SK-N-SH (cell line): ENCODE results near the gene SMAD2. TPM values are rescaled to one million over a fixed set of nuclear protein-coding genes. Genes with fewer than 3 reads are reported as not detected.

Experiments used
- CTCF ChIA-PET: fragments of 300-600, 350-600 bp; formaldehyde crosslinking; extraction: SDS; loops from one replicate; lab custom pipeline; 2021; lab: Yijun Ruan, JAX
- POLR2A ChIA-PET: fragments of 350-600 bp; sonication (Branson Sonifier 250); formaldehyde crosslinking; extraction: SDS; loops from one replicate; lab custom pipeline; 2020; ENCODE audit warnings: antibody characterized with exemption, inconsistent platforms; lab: Yijun Ruan, JAX
- DNase-seq: peaks from one replicate; pipeline ENCODE4 v3.0.0; 2012
- H2AFZ ChIP-seq: fragments of 200-600 bp; sonication (generic); 2 replicates; pipeline ENCODE4 v1.8.1; 2016; ENCODE audit warnings: antibody characterized with exemption, mild to moderate bottlenecking, low read depth
- H3F3A ChIP-seq: fragments of 200-600 bp; sonication (generic); replicated peaks from 2 replicates; pipeline ENCODE3; 2016; ENCODE audit warnings: antibody characterized with exemption, mild to moderate bottlenecking; ENCODE audit not compliant: insufficient read depth
- H3K27ac ChIP-seq, 2 experiments: fragments of 200-500 bp in 1 of 2; fragments of 200-600 bp in 1 of 2; sonication (Bioruptor generic) in 1 of 2; sonication (generic), shearing (Covaris generic) in 1 of 2; 2 replicates each; pipeline versions ENCODE4 v1.5.1 to v1.6.1; 2014 to 2016; ENCODE audit warnings: low read depth in 2 of 2, inconsistent platforms in 1 of 2, low read length in 1 of 2, mild to moderate bottlenecking in 1 of 2, mixed read lengths in 1 of 2
- H3K27me3 ChIP-seq: fragments of 200-600 bp; sonication (generic), shearing (Covaris generic); 2 replicates; pipeline ENCODE4 v1.6.1; 2016; ENCODE audit warnings: mixed run types; ENCODE audit not compliant: insufficient read depth
- H3K36me3 ChIP-seq, 2 experiments: fragments of 200-500 bp in 1 of 2; fragments of 200-600 bp in 1 of 2; sonication (Bioruptor generic) in 1 of 2; sonication (generic) in 1 of 2; replicated peaks in 1 of 2; 2 replicates each; pipeline versions ENCODE3 to v1.5.1; 2014 to 2016; ENCODE audit warnings: low read length in 1 of 2, mild to moderate bottlenecking in 1 of 2; ENCODE audit not compliant: insufficient read depth in 2 of 2, control insufficient read depth in 1 of 2
- H3K4me1 ChIP-seq, 2 experiments: fragments of 200-500 bp in 1 of 2; fragments of 200-600 bp in 1 of 2; sonication (Bioruptor generic) in 1 of 2; sonication (generic), shearing (Covaris generic) in 1 of 2; 2 replicates each; pipeline versions ENCODE4 v1.5.1 to v1.6.1; 2014 to 2016; ENCODE audit warnings: low read depth in 1 of 2, low read length in 1 of 2, mixed run types in 1 of 2; ENCODE audit not compliant: insufficient read depth in 2 of 2, control insufficient read depth in 1 of 2
- H3K4me2 ChIP-seq: fragments of 200-600 bp; sonication (generic), shearing (Covaris generic); 2 replicates; pipeline ENCODE4 v1.6.1; 2017; ENCODE audit warnings: mixed run types
- H3K4me3 ChIP-seq, 2 experiments: fragments of 200-500 bp in 1 of 2; fragments of 200-600 bp in 1 of 2; sonication (Bioruptor generic) in 1 of 2; sonication (generic), shearing (Covaris generic) in 1 of 2; 2 replicates each; pipeline versions ENCODE4 v1.5.1 to v1.8.1; 2014 to 2016; ENCODE audit warnings: low read depth in 2 of 2, inconsistent platforms in 1 of 2, low read length in 1 of 2, mild to moderate bottlenecking in 1 of 2, mixed read lengths in 1 of 2, moderate library complexity in 1 of 2
- H3K79me2 ChIP-seq: fragments of 200-600 bp; sonication (generic); 2 replicates; pipeline ENCODE4 v1.8.1; 2017; ENCODE audit warnings: mild to moderate bottlenecking; ENCODE audit not compliant: insufficient read depth
- H3K9ac ChIP-seq: fragments of 200-600 bp; sonication (generic); 2 replicates; pipeline ENCODE4 v1.6.1; 2017; ENCODE audit warnings: mixed run types
- H3K9me2 ChIP-seq: fragments of 200-600 bp; sonication (generic); 2 replicates; pipeline ENCODE4 v1.6.1; 2017; ENCODE audit warnings: mixed run types
- H3K9me3 ChIP-seq: fragments of 200-600 bp; sonication (generic); 2 replicates; pipeline ENCODE4 v1.6.1; 2017; ENCODE audit warnings: mixed run types, mild to moderate bottlenecking, moderate library complexity
- H4K20me1 ChIP-seq: fragments of 200-600 bp; sonication (generic); 2 replicates; pipeline ENCODE4 v1.6.1; 2017; ENCODE audit warnings: mild to moderate bottlenecking, mixed run types; ENCODE audit not compliant: insufficient read depth
- ELF1 ChIP-seq: IDR thresholded peaks from 2 replicates; pipeline ENCODE4 v1.4.0; 2012
- FOXJ3 ChIP-seq: sonication (generic); formaldehyde crosslinking; IDR thresholded peaks from 2 replicates; pipeline ENCODE4 v1.5.1; 2020; ENCODE audit warnings: mild to moderate bottlenecking, missing genetic modification reagents
- FOXM1 ChIP-seq: IDR thresholded peaks from 2 replicates; pipeline ENCODE4 v1.4.0; 2012; ENCODE audit warnings: low read depth, mild to moderate bottlenecking
- GABPA ChIP-seq: IDR thresholded peaks from 2 replicates; pipeline ENCODE4 v1.4.0; 2012; ENCODE audit warnings: low read depth, mild to moderate bottlenecking
- GATA2 ChIP-seq: sonication (generic); formaldehyde crosslinking; IDR thresholded peaks from 2 replicates; pipeline ENCODE4 v1.5.0; 2020; ENCODE audit warnings: mild to moderate bottlenecking, missing genetic modification reagents
- IRF3 ChIP-seq: fragments of 150-350 bp; IDR thresholded peaks from 2 replicates; pipeline ENCODE4 v1.6.1; 2016; ENCODE audit warnings: mild to moderate bottlenecking, low read depth, low read length
- NRF1 ChIP-seq: IDR thresholded peaks from 2 replicates; pipeline ENCODE4 v1.6.1; 2012; ENCODE audit warnings: low read depth, mild to moderate bottlenecking, low read length
- PBX3 ChIP-seq: IDR thresholded peaks from 2 replicates; pipeline ENCODE4; 2012
- POLR2AphosphoS5 ChIP-seq: IDR thresholded peaks from 2 replicates; pipeline ENCODE4 v1.6.1; 2012; ENCODE audit warnings: low read depth, low read length
- YY1 ChIP-seq: IDR thresholded peaks from 2 replicates; pipeline ENCODE4 v1.4.0; 2012; ENCODE audit warnings: low read depth, mild to moderate bottlenecking
- WGBS: methylation state at CpG from one replicate; pipeline ENCODE4 v1.1.6; 2017; ENCODE audit warnings: low lambda C conversion rate; 5-methylcytosine and 5-hydroxymethylcytosine counted together
- polyA plus RNA-seq, 3 experiments: library from polyadenylated mRNA; depleted of rRNA; stranded (reverse); fragments of >200 nt; gene quantifications; 2 replicates each; pipeline ENCODE4 v1.2.3, GENCODE V29; 2012
- TF ChIP-seq, protein P1 (sequence below): fragments of 200-600 bp; sonication (generic); IDR thresholded peaks from 2 replicates; pipeline ENCODE4 v1.6.1; 2017; ENCODE audit warnings: antibody characterized with exemption, mild to moderate bottlenecking, moderate library complexity

Gene SMAD2
- polyA plus RNA-seq, 1 of the 3 experiments (the other 2 are of a cell fraction) = 36.3 TPM

GRCh38 chr18:47978603-47979002 lies 48.1 kb upstream of the SMAD2 start:
- no peaks in the 10 kb centered on the region for H3K79me2 ChIP-seq
- peaks cover 0 to 8% of the 10 kb centered on the region in 2 experiments; a peak in 1 of 4 replicates for H3K4me1 ChIP-seq
- H3K27me3 ChIP-seq = no peaks in the 10 kb centered on the region; the same call in 1 of the 2 replicates
- H3K9me3 ChIP-seq = no peaks in the 10 kb centered on the region
- no peak overlapping the region for H2AFZ ChIP-seq
- no peak overlapping the region for H3K9ac ChIP-seq
- no peak overlapping the region for H3K4me3 ChIP-seq
- no peak overlapping the region for H3K4me2 ChIP-seq
- no peaks in the 10 kb centered on the region for H3F3A ChIP-seq
- DNase-seq = no peak
- no peaks in the 10 kb centered on the region for H3K36me3 ChIP-seq
- no peaks in the 10 kb centered on the region for H3K9me2 ChIP-seq
- POLR2A ChIA-PET = no interaction called here
- no peak for TF ChIP-seq FOXJ3
- TF ChIP-seq, protein P1, sequence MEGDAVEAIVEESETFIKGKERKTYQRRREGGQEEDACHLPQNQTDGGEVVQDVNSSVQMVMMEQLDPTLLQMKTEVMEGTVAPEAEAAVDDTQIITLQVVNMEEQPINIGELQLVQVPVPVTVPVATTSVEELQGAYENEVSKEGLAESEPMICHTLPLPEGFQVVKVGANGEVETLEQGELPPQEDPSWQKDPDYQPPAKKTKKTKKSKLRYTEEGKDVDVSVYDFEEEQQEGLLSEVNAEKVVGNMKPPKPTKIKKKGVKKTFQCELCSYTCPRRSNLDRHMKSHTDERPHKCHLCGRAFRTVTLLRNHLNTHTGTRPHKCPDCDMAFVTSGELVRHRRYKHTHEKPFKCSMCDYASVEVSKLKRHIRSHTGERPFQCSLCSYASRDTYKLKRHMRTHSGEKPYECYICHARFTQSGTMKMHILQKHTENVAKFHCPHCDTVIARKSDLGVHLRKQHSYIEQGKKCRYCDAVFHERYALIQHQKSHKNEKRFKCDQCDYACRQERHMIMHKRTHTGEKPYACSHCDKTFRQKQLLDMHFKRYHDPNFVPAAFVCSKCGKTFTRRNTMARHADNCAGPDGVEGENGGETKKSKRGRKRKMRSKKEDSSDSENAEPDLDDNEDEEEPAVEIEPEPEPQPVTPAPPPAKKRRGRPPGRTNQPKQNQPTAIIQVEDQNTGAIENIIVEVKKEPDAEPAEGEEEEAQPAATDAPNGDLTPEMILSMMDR = no peak
- TF ChIP-seq NRF1 = no peak
- TF ChIP-seq POLR2AphosphoS5 = no peak
- TF ChIP-seq IRF3 = no peak
- TF ChIP-seq GABPA = no peak
- WGBS = 60% methylated on average over 1 of the region's 1 CpG
- no peaks in the 10 kb centered on the region for H4K20me1 ChIP-seq
- CTCF ChIA-PET = no interaction called here
- no peak overlapping the region for H3K27ac ChIP-seq

DNA sequence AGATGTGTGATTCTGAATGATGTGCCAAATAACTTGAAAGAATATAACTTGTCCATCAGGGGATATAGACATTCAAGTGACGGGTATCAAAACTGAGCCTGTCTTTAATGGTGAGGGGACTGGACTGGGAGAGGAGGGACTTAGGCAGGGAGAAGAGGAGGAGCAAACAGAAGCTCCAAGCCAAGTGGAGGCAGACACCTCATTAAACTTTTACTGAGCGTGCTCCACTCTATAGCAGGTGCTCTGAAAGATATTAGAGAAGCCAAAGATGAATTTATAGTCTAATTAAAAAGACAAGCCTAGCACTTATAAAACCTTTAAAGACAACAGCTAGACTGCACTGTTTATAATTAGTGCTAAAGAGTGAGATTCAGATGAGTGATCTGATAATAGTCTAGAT lies 47.7 kb upstream of the SMAD2 start:
- no peak overlapping the region for H2AFZ ChIP-seq
- H3K9ac ChIP-seq = no peak overlapping the region
- no peak overlapping the region for H3K4me2 ChIP-seq
- peaks cover 0 to 4% of the 10 kb centered on the region in 2 experiments; a peak in 1 of 4 replicates for H3K4me1 ChIP-seq
- no peak overlapping the region for H3K4me3 ChIP-seq
- H3K79me2 ChIP-seq = no peaks in the 10 kb centered on the region
- POLR2A ChIA-PET = no interaction called here
- no peak for TF ChIP-seq POLR2AphosphoS5
- H3K27me3 ChIP-seq = no peaks in the 10 kb centered on the region; the same call in 1 of the 2 replicates
- no peaks in the 10 kb centered on the region for H4K20me1 ChIP-seq
- no peaks in the 10 kb centered on the region for H3F3A ChIP-seq
- no peak overlapping the region for H3K27ac ChIP-seq
- no peak for DNase-seq
- CTCF ChIA-PET = no interaction called here
- no peaks in the 10 kb centered on the region for H3K36me3 ChIP-seq
- H3K9me2 ChIP-seq = no peaks in the 10 kb centered on the region
- 88% methylated on average over 2 of the region's 2 CpGs for WGBS
- no peaks in the 10 kb centered on the region for H3K9me3 ChIP-seq

DNA sequence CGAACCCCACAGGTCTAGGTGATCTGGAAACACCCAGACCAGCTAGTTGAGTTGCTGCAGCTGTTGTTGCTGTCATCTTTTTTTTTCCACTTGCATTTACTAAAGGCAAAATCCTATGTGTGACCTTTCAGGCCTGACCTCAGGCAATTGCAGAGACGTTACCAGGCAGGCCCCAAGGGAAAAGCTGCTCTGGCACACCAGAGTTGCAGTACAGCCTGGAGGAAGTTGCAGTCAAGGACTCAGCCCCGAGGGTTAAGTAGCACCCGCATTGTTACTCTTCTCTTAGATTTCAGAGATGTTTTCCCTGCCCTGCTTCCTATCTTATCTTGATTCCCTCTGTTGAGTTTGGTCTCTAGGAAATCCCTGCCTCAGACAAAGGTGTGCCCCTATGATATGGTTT lies 45.2 kb upstream of the SMAD2 start:
- CTCF ChIA-PET = no interaction called here
- H3K4me2 ChIP-seq = no peak overlapping the region
- no peaks in the 10 kb centered on the region for H3K9me3 ChIP-seq
- H3K79me2 ChIP-seq = no peaks in the 10 kb centered on the region
- peaks cover 0 to 4% of the 10 kb centered on the region in 2 experiments; a peak in 1 of 4 replicates for H3K4me1 ChIP-seq
- H3K27ac ChIP-seq = no peak overlapping the region
- TF ChIP-seq FOXM1 = no peak
- TF ChIP-seq YY1 = no peak
- no peak for TF ChIP-seq PBX3
- TF ChIP-seq ELF1 = no peak
- TF ChIP-seq GATA2 = no peak
- TF ChIP-seq, all 33 proteins: peak for 0
- H3K27me3 ChIP-seq = no peaks in the 10 kb centered on the region; the same call in 1 of the 2 replicates
- H3F3A ChIP-seq = no peaks in the 10 kb centered on the region
- DNase-seq = no peak
- no peak overlapping the region for H3K9ac ChIP-seq
- H4K20me1 ChIP-seq = no peaks in the 10 kb centered on the region
- H3K4me3 ChIP-seq = no peak overlapping the region
- no peak overlapping the region for H2AFZ ChIP-seq
- POLR2A ChIA-PET = interaction anchor here (0.8 kb wide), 1 partner anchor 21 kb away, joined by 3 read pairs; no protein-coding TSS in a partner anchor
- 53% methylated on average over 4 of the region's 4 CpGs for WGBS
- no peaks in the 10 kb centered on the region for H3K9me2 ChIP-seq
- no peaks in the 10 kb centered on the region for H3K36me3 ChIP-seq
